NCI-H748 (cell line): ENCODE results near the gene SAAL1.
"Not testable (repeated sequence)": the region's sequence is repeated elsewhere in the genome, so short reads cannot be mapped to it uniquely, and the experiment has no call there.

Source experiments
- DNase-seq: peaks from one replicate; lab custom pipeline; 2025; ENCODE audit not compliant: unreplicated experiment; lab: John Stamatoyannopoulos, UW

Gene SAAL1

GRCh38 chr11:18105802-18106574, at the start of gene SAAL1:
Gene SAAL1 (minus strand): TSS chr11:18106082. CDS start chr11:18106041, 41 bp downstream.
- DNase-seq: peak; percentile 90

- no peak for DNase-seq
Observed at GRCh38 chr11:18151581-18151980, 45.7 kb upstream of the SAAL1 start.

- DNase-seq: no peak
Observed at GRCh38 chr11:18145837-18146236, 40.0 kb upstream of the SAAL1 start.

- DNase-seq: no peak
Observed at GRCh38 chr11:18145025-18145424, 39.1 kb upstream of the SAAL1 start.

- no peak for DNase-seq
Observed at GRCh38 chr11:18144243-18144642, 38.4 kb upstream of the SAAL1 start.

GRCh38 chr11:18140145-18140544, 34.3 kb upstream of the SAAL1 start:
- DNase-seq: no peak

GRCh38 chr11:18137186-18137800, 31.4 kb upstream of the SAAL1 start:
- DNase-seq: no peak

- DNase-seq: no peak
Observed at GRCh38 chr11:18135308-18135707, 29.4 kb upstream of the SAAL1 start.

GRCh38 chr11:18132341-18132740, 26.5 kb upstream of the SAAL1 start, which contains the start of gene MRGPRX3:
Gene MRGPRX3 (plus strand): TSS chr11:18132571. CDS start chr11:18137203, 4,632 bp downstream.
- no peak for DNase-seq

GRCh38 chr11:18131115-18131514, 25.2 kb upstream of the SAAL1 start:
- DNase-seq: not testable (repeated sequence)

GRCh38 chr11:18121331-18121828, 15.5 kb upstream of the SAAL1 start:
- DNase-seq: not testable (repeated sequence)

- peak; percentile 81 for DNase-seq
Observed at GRCh38 chr11:18115360-18116127, 9.7 kb upstream of the SAAL1 start.

- DNase-seq: no peak
Observed at GRCh38 chr11:18111005-18111404, 5.1 kb upstream of the SAAL1 start.

- no peak for DNase-seq
Observed at GRCh38 chr11:18108254-18108653, 2.4 kb upstream of the SAAL1 start.

- DNase-seq: no peak
Observed at GRCh38 chr11:18106688-18107087, 806 bp upstream of the SAAL1 start.

- DNase-seq: no peak
Observed at GRCh38 chr11:18105086-18105801, 638 bp downstream of the SAAL1 start.

GRCh38 chr11:18100926-18101656, 4.8 kb downstream of the SAAL1 start:
- DNase-seq: no peak

GRCh38 chr11:18093959-18094358, 11.9 kb downstream of the SAAL1 start:
- DNase-seq: no peak

- DNase-seq: no peak
Observed at GRCh38 chr11:18091731-18092130, 14.2 kb downstream of the SAAL1 start.

- no peak for DNase-seq
Observed at GRCh38 chr11:18088966-18089365, 16.9 kb downstream of the SAAL1 start.
